SW480 (cell line): ENCODE results near the gene GABBR2.

Experiments
- DNase-seq: peaks from one replicate; pipeline ENCODE4 v3.0.0-alpha.2; 2016; ENCODE audit warnings: low spot score

Gene GABBR2

DNA sequence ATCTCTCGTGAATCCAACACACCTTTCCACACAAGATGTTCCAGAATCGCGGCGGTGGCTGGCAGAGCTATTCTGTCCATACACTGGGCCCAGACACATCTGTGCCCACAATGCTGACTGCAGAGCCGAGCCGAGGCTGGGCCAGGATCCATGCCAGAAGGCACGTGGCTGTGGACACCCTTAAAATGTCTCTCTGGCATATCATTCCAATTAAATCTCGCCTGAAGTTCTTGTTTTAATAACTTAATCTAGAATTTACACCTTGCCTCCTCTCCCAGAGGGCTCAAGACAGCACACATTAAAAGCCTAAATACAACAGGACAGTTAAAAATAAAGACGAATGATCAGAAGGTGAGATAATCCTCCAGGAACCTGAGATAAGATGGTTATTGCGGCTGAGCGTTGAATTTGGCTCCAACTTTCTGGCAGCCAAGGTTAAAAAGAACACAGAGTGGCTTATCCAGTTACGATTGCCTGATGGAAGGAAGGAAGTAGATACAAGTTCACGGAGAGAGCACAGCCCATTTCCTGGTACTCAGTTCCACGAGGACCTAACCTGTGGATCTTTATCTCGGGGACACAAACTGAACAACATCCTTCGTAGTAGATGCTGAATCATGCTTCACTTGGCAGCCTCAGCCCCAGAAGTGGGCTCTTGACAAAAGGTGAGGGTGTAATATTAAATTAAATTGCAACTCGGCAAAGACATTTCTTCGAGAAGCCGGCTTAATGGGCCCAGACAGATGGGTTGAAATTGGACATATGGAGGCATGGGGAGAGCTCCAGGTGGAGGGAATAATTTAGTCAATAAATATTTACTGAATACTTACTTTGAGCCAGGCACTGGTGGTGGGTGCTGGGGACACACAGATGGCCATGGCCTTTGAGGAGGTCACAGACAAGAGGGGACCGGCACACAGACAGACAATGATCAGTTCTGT is 367.3 kb downstream of the GABBR2 start:
- no peak for DNase-seq

DNA sequence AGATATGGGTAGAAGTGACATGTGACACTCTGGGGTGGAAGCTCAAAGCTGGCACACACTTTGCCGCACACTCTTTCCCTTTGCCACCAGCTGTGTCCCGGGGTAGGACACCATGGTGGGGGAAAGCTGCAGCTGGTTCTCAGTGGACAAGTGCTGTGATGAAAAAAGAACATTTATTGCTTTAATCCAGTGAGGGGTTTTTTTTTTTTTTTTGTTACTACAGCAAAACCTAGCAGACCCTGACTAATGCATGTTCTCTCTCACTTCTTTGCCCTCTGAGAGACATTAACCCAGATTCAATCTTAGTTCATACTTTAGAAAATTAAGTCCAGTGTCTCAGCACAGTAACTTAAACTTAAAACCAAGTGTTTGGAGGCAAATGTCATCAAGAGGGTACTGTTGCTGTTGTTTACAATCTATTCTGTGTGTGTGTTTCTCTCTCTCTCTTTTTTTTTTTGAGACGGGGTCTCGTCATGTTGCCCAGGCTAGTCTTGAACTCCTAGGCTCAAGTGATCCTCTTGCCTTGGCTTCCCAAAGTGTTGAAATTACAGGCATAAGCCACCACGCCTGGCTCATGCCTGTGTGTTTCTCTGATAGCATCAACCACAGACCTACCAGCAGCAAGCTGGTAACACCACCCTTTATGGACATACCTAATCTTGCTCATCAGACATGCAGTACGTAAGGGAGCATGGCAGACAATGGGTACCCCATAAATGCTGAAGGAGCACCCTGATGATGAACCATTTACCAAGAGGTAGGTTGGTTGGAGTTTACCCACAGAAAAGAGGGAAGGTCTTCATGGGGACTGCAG is 368.5 kb downstream of the GABBR2 start:
- no peak for DNase-seq

DNA sequence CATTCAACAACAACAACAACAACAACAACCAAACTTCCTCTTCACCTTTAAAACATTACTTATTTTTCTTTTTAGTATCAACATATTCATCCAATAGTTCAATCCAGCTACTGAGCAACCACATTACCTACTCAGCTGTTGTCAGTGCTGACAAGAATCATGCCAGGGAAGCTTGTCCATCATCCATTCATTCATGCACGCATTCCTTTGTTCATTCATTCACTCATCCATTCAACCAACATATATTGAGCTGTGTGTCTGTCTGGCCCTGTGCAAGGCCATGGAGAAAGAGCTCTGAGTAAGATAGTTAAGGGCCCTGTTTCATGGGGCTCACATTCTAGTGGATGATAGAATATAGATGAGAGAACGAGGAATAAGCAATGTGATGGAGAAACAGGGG is 373.1 kb downstream of the GABBR2 start:
- no peak for DNase-seq

DNA sequence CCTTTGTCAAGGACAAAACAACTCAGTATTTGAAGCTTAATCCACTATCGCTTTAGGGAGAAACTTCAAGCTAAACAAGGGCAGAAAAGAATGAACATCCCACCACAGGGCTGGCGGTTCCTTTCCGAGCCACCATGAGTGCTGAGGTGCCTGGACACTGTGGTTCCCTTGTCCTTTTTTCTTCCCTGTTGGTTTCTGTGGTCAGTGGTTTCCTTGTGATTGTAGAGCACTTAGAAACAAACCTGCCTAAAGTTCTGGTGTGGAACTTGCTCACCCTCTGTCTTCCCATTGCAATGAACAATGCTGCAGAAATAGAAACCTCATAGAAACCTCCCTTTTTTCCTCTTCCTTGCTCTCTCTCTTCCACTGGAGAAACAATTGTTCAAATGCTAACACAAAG is 373.9 kb downstream of the GABBR2 start:
- DNase-seq, result peak; percentile 30

DNA sequence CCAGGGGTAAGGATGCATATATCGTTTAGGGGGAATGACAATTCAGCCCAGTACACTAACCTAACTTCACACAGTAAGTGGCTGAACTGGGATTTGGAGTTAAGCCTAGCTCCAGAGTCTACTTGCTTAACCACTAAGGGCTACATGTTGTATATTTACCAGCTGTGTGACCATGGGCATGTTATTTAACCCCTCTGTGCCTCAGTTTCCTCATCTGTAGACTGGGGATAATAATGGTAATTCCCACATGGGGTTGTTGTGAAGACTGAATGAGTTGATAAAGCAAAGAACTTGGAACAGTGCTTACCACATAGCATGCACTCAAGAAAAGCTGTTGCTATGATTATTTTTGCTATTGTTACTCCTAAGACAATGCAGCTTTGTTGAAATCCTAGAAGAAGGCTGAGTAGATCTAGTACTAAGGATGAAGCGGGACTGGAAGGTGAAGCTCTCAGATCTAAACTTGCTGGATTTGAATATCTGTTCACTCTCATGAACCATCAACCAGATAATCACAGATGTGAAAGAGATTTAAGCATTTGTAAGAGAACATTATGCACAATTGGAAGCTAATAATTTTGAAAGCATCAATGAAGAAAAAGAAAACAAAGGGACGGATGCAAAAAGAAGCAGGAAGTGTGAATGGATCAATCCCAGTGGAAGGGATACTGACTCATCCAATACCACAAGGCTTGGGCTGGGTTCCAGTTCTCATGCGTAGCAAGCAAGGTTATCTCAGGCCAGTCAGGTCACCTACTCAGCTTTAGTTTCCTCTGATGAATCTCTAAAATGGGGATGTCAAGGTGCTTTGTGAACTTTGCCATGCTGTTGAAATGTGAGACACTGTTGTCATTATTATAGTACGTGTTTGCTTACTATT is 374.8 kb downstream of the GABBR2 start:
- DNase-seq, result peak; percentile 69

DNA sequence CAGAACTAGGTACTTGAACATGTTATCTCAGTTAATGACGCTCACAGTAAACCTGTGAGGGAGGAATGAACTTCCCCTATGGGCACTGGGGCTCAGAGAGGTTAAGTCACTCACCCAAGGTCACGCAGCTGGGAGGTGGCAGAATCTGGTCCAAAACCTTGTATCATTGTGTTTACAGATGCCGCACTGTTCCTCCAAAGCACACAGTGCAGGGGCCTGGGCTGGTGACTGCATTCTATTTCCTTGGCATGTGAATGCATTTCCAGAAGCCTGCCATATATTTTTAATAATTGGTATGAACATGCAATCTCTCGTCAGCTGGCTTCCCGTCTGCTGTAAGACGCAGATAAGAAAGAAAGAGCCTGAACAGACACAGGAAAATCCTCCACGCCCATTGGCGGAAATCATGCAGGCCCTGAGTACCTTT is 376.3 kb downstream of the GABBR2 start:
- DNase-seq, result no peak

DNA sequence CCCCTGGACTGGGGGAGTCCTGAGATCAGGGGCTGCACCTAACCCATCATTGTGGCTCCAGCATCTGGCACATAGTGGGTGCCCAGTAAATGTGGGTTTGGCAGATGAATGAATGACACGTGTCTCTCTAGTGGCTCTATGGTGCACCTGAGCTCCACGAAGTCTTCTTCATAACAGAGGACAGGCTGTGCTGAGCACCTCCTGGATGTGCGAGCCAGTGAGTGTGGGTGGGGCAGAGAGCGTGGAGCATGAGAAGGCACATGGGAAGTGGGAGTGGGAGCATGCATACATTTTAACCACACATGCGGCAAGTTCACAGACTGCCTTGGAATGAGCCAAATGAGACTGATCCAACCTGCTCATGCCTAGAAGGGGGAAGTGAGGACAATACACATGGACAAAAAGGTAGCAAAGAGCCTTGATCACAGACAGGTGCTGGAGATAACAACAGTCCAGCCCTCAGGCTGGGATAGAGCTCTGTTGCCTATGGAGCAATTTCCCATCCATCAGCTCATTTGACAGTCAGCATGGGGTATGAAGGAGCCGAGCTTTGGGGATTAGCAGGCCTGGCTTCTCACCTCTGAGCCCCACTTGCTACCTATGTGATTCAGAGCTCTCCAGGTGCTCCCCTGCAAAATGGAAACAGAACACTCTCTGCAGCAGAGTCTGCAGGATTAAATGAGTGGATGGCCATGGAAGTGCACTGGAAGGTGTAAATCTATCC is 377.0 kb downstream of the GABBR2 start:
- no peak for DNase-seq

DNA sequence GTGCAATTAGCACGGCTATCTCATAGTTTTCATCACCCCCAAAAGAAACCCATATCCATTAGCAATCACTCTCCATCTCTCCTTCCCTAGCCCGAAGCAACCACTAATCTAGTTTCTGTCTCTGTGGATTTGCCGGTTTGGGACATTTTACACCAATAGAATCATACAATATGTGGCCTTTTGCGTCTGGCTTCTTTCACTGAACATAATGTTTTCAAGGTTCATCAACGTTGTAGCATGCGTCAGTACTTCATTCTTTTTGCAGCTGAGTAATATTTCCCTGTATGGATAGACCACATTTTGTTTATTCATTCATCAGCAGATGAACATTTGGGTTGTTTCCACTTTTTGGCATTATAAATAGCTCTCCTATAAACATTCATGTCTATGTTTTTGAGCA is 377.9 kb downstream of the GABBR2 start:
- no peak for DNase-seq

DNA sequence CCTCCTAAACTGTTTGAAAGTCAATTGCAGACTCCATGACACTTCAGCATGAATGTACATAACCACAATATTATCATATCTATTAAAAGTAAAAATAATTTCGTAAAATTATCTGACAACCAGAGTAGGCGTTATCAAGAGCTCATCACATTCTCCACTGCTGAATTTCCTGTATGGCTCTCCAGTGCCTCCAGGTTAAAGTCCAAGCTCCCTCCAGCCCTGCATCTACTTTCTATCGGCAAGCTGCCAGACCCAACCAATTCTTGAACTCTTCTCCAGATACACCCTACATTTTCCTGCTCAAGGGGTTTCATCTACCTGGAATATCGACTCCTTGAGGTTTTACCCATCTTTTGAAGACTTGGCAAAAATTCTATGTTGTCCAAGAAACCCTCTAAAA is 378.8 kb downstream of the GABBR2 start:
- DNase-seq, result no peak

DNA sequence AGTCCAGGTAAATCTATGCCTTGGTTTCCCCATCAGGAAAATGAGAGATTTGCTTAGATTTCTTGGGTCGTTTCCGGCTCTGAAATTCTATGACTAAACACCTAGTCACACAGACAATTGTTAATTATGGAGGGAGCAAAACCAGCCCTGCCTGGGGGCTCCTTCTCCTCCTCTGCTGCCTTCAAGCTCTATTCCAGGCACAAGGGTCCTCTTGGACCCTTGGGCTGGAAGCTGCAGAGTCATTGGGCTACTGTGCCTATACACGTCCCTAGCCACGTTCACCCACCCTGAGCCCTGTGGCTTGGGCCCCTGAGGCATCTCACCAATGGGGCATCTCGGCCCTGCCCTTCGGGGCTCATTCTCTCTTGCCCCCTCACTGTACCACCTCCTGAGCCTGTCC is 379.5 kb downstream of the GABBR2 start:
- no peak for DNase-seq

DNA sequence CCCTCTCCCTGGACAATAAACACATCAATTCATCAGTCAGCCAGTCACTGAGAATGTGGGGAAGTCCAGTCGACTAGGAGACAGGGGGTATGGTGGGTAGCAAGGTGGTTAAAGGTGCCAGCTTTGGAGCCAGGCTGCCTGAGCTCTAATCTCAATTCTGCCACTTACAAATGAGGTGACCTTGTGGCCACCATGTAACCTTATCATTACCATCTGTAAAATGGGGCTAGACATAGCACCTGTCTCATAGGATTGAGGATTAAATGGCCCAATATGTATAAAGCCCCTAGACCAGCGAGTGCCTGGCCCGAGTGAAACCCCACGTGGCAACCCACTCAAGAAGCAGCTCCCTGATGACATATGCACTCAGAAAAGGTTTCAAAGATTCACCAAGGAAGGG is 380.0 kb downstream of the GABBR2 start:
- DNase-seq, result no peak

DNA sequence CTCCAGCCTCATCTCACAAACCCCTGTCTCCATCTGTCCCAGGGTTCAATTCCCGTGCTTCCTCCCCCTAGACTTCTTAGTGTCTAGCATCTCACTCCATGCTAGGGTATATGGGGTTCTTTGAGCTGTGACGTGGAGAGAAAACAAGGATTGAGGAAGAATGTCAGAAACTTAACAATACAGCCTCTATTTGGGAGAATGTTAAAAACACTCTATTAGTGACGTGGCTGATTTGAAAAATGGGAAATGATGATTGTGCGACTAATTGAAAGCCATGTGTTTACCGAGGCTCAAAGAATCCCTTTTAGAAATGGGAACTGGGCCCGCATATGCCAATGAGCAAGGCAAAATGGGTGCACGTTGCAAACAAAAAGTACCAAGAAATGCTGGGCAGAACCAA is 380.6 kb downstream of the GABBR2 start:
- DNase-seq, result no peak

DNA sequence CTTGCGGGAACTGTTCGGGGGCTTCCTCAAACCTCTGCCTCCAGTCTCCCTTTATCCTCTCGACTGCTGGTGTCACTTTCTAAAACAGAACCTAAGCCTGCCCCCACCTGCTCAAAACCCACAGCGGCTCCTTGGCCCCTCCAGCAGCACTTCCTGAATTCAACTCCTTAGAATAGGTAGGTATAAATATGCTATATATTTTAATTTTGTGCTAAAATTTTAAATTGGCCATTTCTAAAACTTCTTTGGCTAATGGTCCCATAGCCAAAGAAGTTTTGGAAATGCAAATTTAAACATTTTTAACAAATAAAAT is 381.5 kb downstream of the GABBR2 start:
- DNase-seq, result no peak

DNA sequence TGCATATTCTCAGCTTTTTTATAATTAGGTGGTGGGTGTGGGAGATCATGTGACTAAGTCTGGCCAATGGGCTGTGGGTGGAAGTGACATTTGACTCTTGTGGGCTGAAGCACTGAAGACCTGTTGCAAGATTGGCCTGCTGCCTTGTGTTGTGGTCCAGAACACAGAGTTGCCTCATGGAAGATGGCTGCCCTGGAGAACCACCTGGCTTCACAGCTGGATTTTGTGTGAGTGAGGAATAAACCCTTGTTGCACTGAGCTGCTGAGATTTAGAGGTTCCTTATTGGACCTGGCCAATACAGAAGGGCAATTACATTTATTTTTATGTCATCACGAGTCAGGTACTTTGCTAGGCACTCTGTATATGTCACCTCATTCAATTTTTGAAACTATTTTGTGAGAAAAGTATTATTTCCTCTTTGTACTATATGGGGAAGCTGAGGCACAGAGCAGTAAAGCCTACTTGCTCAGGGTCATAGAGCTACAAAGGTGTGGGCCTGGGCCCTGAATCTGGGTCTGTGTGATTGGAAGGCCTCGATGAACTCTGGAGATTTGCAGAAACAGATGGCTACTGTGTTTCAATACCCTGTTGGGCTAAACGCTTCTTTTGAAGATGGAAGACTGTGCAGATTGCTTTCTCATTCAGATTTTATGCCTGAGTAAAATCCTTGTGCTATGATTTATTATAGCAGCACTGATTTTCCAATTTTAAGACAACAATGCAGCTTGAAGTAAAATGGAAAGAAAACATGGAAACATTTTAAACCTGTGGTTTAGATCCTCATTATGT is 382.1 kb downstream of the GABBR2 start:
- DNase-seq, result peak; percentile 48

DNA sequence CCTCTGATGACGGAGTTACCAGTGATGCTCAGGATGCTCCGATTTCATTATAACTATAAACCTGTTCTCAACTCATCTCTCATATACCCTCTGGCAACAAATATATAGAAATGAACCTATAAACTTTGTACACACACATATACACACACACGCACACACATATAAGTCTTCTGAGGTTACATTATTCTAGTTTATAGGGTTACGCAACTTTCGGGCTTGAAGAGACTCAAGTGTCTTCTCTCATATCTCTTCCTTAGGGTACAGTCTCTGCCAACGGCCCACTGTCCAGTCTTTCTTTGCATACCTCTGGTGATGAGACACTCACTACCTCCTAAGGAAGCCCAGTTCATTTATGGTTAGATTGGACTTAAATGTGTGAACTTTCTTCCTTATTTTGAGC is 383.9 kb downstream of the GABBR2 start:
- no peak for DNase-seq

DNA sequence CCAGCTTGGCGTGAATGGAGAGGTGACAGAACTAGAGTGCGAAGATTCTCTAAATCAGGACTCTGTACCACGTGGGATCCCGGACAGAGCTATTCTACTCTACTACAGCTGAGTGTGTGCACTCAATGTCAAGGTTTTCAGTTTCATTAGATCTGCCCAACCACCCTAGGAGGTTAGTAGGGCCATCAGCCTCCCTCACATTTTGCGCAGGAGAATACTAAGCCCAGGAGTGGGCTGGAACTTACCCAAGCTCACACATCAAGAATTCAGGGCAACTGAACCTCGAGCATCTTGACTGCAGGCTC is 385.0 kb downstream of the GABBR2 start:
- no peak for DNase-seq

DNA sequence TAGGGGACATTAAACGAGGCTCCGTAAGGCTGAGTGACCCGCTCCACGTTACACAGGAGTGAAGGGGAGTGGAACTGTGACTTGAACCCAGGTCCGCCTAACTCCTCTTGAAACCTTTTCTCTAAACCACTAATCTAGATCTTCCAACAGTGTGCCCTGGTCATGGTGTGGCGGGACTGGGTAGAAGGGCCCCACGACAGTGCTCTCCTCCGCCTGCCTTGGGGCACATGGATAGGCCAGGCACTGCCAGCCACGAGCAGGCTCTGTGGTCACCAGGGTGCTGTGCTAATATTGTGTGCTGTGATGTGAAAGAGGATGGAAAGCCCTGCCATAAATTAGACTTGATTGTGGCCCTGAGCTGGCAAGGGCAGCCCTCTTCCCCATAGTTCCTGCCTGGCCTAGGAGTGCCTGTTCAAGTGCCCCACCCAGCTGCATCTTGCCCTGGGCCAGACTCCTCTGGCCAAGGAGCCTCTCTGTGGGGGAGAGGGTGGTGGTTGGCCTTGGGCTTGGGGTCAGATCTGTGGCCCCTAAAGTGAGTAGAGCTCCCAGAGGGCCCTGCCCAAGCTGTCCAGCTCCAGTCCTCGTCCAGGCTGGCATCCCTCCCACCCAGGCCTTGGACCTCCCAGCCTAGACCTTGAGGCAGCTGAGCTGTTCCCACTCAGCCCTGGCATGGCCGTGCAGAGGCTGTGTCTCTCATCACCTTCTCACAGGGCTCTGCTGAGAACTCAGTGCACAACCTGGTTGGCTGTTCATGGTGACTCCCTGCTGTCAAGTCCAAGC is 385.5 kb downstream of the GABBR2 start:
- DNase-seq, result no peak

DNA sequence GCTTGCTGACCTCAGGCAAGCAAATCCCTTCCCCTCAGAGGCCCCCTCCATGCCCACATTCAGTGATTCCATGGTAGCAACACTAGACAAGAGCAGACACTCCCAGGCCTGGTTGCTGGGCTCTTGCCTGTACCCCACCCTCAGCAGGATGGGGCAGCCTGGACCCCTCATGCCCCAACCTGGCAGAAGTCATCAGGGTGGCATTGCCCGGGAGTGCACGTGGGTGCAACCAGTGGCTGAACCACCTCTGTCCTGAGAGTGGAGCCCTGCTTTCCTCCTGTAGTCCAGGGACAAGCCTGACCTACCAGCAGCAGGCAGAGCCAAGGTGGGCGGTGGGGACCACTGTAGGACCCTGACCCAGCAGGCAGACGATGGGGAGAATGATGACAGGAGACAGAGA is 387.5 kb downstream of the GABBR2 start:
- DNase-seq, result no peak

DNA sequence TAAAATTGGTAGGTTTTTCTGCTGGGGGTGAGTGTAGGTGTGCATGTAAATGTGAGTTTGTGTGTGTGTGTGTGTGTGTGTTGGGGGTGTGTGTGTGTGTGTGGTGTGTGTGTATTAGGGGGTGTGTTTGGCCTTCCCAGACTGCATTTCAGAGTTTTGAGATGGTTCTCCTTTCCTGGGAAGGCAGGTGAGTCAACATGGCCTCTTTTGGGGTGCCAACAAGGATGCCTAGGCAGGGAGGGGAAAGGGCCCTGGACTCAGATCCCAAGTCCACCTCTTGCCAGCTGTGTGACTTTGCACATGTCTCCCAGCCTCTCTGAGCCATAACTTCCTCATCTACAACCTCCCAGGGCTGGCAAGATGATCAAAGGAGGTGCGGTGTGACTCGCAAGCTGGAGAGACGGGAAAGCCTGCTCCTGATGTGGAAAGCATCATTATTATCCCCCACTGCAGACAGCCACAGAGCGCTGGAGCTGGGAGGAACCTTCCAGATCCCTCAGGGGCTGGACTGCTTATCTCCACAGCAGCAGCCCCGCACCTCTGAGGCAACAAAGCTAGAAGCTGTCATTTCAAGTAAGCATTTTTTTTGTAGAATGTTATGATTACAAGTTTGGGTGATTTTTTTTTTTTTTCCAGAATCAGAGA is 389.8 kb downstream of the GABBR2 start:
- DNase-seq, result no peak
